Gastrocnemius medialis (tissue), 4 donors: ENCODE data around the gene OR6S1.

Experiments
- CTCF ChIP-seq, 5 experiments: fragments of 450-650 bp in 3 of 5; fragments of 200-600 bp in 2 of 5; sonication (generic) in 2 of 5; IDR thresholded peaks in 4 of 5; conservative IDR thresholded peaks in 1 of 5; 1 replicate in 4 of 5; 2 replicates in 1 of 5; pipeline ENCODE4 v1.5.1; 2016 to 2019; ENCODE audit warnings: antibody characterized with exemption in 5 of 5, mild to moderate bottlenecking in 3 of 5, moderate library complexity in 3 of 5
- POLR2A ChIP-seq, 2 donors: fragments of 450-650 bp; IDR thresholded peaks; one replicate each; pipeline ENCODE4 v1.6.1; 2017; ENCODE audit warnings: antibody characterized with exemption in 2 of 2, mild to moderate bottlenecking in 2 of 2, moderate library complexity in 2 of 2

GRCh38 chr14:20671597-20672283 lies 30.2 kb upstream of the OR6S1 start:
- no peak for TF ChIP-seq CTCF (IDR thresholded peaks at IDR 0.05 in 4 of 5, conservative IDR thresholded peaks at IDR 0.05 in 1 of 5)
- no peak for TF ChIP-seq POLR2A (IDR thresholded peaks at IDR 0.05)
